ENCODE measurements around the gene USP12. TPM values are rescaled to one million over a fixed set of nuclear protein-coding genes. Genes with fewer than 3 reads are reported as not detected.

USP12 gene
- total RNA-seq, 4 donors from 2014 or later, result 25.9 to 57.2 (median 47.8) TPM

- no peak for DNase-seq
- in situ Hi-C loops (cut with MboI; ENCODE audit: low pct_ligation_motif_present in 1 of 4, low pct_unique_long_range_greater_than_20kb in 1 of 4, low sequenced_read_pairs in 3 of 4) (no loop called here), intact Hi-C loops (cut with DNase I; ENCODE audit: low total_unique reads) (no loop called here)
- WGBS, 2 donors (ENCODE audit: low coverage in 1 of 2), result 72 to 99% methylated on average over 2 of the region's 2 CpGs
- Histone ChIP-seq H3K27me3 (no peaks in the 10 kb centered on the region), H3K36me3 (no peaks in the 10 kb centered on the region), H3K4me3 (no peak overlapping the region), H3K9me3 (no peaks in the 10 kb centered on the region), H3K4me1 (peaks cover 0 to 70% (median 16%) of the 10 kb centered on the region in 4 donors), H3K27ac (no peak overlapping the region)
- TF ChIP-seq POLR2AphosphoS5 (IDR thresholded peaks at IDR 0.05), result no peak
Measured at GRCh38 chr13:27133889-27134288, 37.7 kb downstream of the USP12 start.

DNA sequence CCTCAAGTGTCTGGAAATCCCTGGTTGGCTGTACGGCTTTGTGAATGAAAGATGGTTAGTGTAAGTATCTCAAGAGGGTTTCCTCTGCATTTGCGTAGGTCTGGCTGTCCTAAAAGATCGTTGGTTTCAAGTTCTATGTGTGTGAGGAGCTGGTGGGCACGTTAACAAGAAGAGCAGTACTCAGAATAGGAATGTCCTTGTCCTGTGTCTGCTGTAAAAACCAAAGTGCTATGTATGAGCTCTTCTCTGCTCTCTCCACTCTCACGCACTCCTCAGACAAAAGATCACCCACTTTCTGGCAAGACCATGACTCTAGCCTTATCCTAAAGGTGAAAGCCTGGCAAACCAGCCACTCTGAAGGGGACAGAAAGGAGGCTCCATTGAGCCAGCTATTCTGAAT lies 39.1 kb downstream of the USP12 start:
- WGBS, 2 donors (ENCODE audit: low coverage in 1 of 2), result 82 to 85% methylated on average over 5 of the region's 5 CpGs
- Histone ChIP-seq H3K9me3 (no peaks in the 10 kb centered on the region), H3K4me3 (no peak overlapping the region), H3K4me1 (peaks cover 0 to 76% (median 22%) of the 10 kb centered on the region in 4 donors), H3K27ac (no peak overlapping the region), H3K27me3 (no peaks in the 10 kb centered on the region), H3K36me3 (no peaks in the 10 kb centered on the region)
- no peak for TF ChIP-seq POLR2AphosphoS5 (IDR thresholded peaks at IDR 0.05)
- no peak for DNase-seq
- in situ Hi-C loops (cut with MboI; ENCODE audit: low pct_ligation_motif_present in 1 of 4, low pct_unique_long_range_greater_than_20kb in 1 of 4, low sequenced_read_pairs in 3 of 4) (no loop called here), intact Hi-C loops (cut with DNase I; ENCODE audit: low total_unique reads) (no loop called here)

DNA sequence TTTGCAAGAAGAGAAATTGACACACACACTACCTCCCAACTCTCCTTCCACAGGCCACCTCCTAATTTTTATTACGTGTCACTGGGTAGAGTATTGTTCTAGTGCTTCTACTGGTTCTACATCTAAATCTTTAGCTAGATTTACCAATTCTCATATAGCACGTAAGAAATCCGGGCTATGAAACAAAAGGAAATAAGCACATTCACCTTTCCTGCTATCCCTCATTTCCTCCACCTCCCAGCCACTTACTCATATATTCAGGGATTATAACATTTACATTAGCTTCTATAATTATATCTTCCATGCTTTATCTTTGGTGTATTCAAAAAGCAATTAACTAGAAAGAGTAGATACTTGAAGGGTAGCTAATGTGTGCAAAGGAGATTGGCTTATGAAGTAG lies 39.7 kb downstream of the USP12 start:
- in situ Hi-C loops (cut with MboI; ENCODE audit: low pct_ligation_motif_present in 1 of 4, low pct_unique_long_range_greater_than_20kb in 1 of 4, low sequenced_read_pairs in 3 of 4), result no loop called here
- intact Hi-C loops (cut with DNase I; ENCODE audit: low total_unique reads), result no loop called here
- 68 to 76% methylated on average over 3 of the region's 3 CpGs for WGBS, 2 donors (ENCODE audit: low coverage in 1 of 2)
- Histone ChIP-seq H3K36me3 (no peaks in the 10 kb centered on the region), H3K4me1 (peaks cover 0 to 82% (median 25%) of the 10 kb centered on the region in 4 donors), H3K27ac (peak overlapping the region in 1 of 4 donors; percentile 41), H3K27me3 (no peaks in the 10 kb centered on the region), H3K4me3 (no peak overlapping the region), H3K9me3 (no peaks in the 10 kb centered on the region)
- TF ChIP-seq EP300 (IDR thresholded peaks at IDR 0.05; ENCODE audit: low read depth) (no peak), POLR2A (IDR thresholded peaks at IDR 0.05) (no peak), POLR2AphosphoS5 (IDR thresholded peaks at IDR 0.05) (no peak)
- TF ChIP-seq, protein P1, sequence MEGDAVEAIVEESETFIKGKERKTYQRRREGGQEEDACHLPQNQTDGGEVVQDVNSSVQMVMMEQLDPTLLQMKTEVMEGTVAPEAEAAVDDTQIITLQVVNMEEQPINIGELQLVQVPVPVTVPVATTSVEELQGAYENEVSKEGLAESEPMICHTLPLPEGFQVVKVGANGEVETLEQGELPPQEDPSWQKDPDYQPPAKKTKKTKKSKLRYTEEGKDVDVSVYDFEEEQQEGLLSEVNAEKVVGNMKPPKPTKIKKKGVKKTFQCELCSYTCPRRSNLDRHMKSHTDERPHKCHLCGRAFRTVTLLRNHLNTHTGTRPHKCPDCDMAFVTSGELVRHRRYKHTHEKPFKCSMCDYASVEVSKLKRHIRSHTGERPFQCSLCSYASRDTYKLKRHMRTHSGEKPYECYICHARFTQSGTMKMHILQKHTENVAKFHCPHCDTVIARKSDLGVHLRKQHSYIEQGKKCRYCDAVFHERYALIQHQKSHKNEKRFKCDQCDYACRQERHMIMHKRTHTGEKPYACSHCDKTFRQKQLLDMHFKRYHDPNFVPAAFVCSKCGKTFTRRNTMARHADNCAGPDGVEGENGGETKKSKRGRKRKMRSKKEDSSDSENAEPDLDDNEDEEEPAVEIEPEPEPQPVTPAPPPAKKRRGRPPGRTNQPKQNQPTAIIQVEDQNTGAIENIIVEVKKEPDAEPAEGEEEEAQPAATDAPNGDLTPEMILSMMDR (IDR thresholded peaks at IDR 0.05), result no peak
- no peak for DNase-seq

GRCh38 chr13:27130979-27131623 lies 40.5 kb downstream of the USP12 start:
- DNase-seq, result no peak
- intact Hi-C loops (cut with DNase I; ENCODE audit: low total_unique reads) (no loop called here), in situ Hi-C loops (cut with MboI; ENCODE audit: low pct_ligation_motif_present in 1 of 4, low pct_unique_long_range_greater_than_20kb in 1 of 4, low sequenced_read_pairs in 3 of 4) (no loop called here)
- TF ChIP-seq EP300 (IDR thresholded peaks at IDR 0.05; ENCODE audit: low read depth), result no peak
- no peak for TF ChIP-seq POLR2A (IDR thresholded peaks at IDR 0.05)
- TF ChIP-seq POLR2AphosphoS5 (IDR thresholded peaks at IDR 0.05), result no peak
- TF ChIP-seq, protein P1 (IDR thresholded peaks at IDR 0.05), result no peak
- Histone ChIP-seq H3K27me3 (no peaks in the 10 kb centered on the region), H3K9me3 (no peaks in the 10 kb centered on the region), H3K36me3 (no peaks in the 10 kb centered on the region), H3K4me1 (peaks cover 0 to 87% (median 28%) of the 10 kb centered on the region in 4 donors), H3K4me3 (no peak overlapping the region), H3K27ac (peak overlapping the region; percentile 21 to 41 (median 30))
- 36 to 49% methylated on average over 3 to 4 of the region's 4 CpGs for WGBS, 2 donors (ENCODE audit: low coverage in 1 of 2)

GRCh38 chr13:27130223-27130978 lies 41.2 kb downstream of the USP12 start:
- no peaks in the 10 kb centered on the region for H3K36me3 ChIP-seq
- H3K9me3 ChIP-seq, result no peaks in the 10 kb centered on the region
- H3K4me3 ChIP-seq, result no peak overlapping the region
- no peaks in the 10 kb centered on the region for H3K27me3 ChIP-seq
- peak overlapping the region; percentile 21 to 41 (median 30) for H3K27ac ChIP-seq
- 73 to 75% methylated on average over 7 of the region's 7 CpGs for WGBS, 2 donors (ENCODE audit: low coverage in 1 of 2)
- in situ Hi-C loops (cut with MboI; ENCODE audit: low pct_ligation_motif_present in 1 of 4, low pct_unique_long_range_greater_than_20kb in 1 of 4, low sequenced_read_pairs in 3 of 4), result no loop called here
- TF ChIP-seq EP300 (IDR thresholded peaks at IDR 0.05; ENCODE audit: low read depth) (no peak), POLR2A (IDR thresholded peaks at IDR 0.05) (no peak), POLR2AphosphoS5 (IDR thresholded peaks at IDR 0.05) (no peak)
- TF ChIP-seq, protein P1 (IDR thresholded peaks at IDR 0.05), result no peak
- H3K4me1 ChIP-seq, result peaks cover 0 to 87% (median 28%) of the 10 kb centered on the region in 4 donors
- intact Hi-C loops (cut with DNase I; ENCODE audit: low total_unique reads), result no loop called here
- DNase-seq, result no peak
